Islet of Langerhans (tissue), 1 donor: ENCODE measurements around the gene GABARAP.

Experiments
- FAIRE-seq: peaks from one replicate; lab custom pipeline; 2011; peaks lifted over from hg19 to GRCh38; lab: Jason Lieb, UNC

GABARAP gene

DNA sequence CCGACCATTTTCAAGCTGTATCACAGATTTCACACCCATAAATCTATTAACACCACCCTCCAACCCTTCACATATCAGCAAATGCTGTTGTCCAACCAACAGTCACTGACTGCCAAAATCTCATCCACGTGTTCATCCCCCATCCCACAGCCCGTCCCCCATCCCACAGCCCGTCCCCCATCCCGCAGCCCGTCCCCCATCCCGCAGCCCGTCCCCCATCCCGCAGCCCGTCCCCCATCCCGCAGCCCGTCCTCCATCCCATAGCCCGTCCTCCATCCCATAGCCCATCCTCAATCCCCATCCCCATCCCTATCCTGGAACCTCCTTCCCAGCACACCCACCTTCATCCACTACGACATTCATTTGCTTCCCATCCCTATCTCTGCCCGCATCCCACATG, 36.7 kb downstream of the GABARAP start:
- no peak for FAIRE-seq

GRCh38 chr17:7204828-7205461, 37.3 kb downstream of the GABARAP start:
- peak; percentile 27 for FAIRE-seq

GRCh38 chr17:7204336-7204735, 37.9 kb downstream of the GABARAP start:
- FAIRE-seq = no peak

GRCh38 chr17:7203391-7203790, 38.9 kb downstream of the GABARAP start:
- FAIRE-seq = no peak

- no peak for FAIRE-seq
Measured at GRCh38 chr17:7196651-7197401, 45.4 kb downstream of the GABARAP start.

DNA sequence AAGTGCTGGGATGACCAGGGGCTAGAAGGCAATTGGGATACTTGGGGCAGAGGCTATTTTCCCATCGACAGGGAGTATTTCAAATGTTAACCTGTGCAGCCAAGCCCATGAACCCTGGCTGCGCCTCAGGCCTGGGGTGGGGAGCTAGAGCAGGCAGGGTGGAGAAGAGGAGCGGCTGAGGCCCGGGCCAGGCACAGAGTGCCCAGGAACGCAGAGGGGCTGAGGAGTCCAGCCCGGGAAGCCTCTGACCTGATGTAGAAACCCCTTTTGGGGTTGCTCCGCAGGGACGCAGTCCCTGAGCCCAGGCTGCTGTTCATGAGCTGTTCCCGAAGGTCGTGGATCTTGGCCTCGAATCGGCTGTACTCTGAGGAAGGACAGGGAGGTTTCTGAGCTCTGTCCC, 46.3 kb downstream of the GABARAP start:
- no peak for FAIRE-seq

DNA sequence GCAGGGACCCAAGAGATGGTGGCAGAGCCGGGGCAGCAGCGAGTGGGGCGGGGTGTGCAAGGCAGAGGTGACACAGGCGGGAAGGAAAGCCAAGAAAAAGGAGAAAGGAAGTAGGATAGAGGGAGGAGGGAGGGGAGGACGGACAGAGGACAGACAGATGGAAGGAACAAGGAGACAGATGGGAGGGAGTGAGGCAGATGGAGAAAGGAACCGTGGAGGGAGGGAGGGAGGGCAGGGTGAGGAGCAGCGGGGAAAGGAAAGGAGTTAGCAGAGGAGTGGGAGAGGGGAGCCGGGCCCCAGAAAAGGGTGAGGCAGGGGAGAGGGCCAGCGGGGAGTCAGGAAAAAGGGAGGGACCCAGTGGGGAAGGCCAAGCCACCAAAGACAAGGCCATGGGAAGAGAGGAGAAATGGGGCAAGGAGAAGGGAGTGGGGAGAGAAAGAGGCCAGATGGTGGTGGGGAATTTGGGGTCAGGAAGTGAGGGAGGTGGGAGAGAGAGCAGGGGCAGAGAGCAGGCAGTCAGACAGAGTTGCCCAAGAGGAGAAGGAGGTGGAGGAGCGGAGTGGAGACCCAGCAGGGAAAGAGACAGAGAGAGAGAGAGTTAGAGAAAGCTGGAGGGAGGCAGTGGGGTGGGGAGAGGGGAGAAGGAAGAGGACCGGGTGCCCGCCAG, 49.8 kb downstream of the GABARAP start:
- FAIRE-seq = no peak

- FAIRE-seq = no peak
Measured at GRCh38 chr17:7191571-7192270, 50.5 kb downstream of the GABARAP start.

DNA sequence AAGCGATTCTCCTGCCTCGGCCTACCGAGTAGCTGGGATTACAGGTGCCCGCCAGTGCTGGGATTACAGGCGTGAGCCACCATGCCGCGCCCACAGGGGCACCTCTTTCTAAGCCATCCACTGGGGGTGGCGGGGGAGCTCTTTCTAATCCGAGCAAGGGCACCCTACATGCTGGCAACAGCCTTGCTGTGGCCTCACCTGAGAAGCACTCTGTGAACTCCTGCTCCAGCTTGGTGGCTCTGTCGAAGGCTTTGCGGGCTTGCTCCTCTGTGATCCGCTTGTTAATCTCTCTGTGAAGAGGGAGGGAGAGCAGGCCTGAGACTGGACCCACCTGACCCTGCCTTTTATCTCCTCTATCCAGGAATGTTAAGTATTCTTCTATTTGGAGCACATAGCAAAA, 51.2 kb downstream of the GABARAP start:
- FAIRE-seq = no peak

DNA sequence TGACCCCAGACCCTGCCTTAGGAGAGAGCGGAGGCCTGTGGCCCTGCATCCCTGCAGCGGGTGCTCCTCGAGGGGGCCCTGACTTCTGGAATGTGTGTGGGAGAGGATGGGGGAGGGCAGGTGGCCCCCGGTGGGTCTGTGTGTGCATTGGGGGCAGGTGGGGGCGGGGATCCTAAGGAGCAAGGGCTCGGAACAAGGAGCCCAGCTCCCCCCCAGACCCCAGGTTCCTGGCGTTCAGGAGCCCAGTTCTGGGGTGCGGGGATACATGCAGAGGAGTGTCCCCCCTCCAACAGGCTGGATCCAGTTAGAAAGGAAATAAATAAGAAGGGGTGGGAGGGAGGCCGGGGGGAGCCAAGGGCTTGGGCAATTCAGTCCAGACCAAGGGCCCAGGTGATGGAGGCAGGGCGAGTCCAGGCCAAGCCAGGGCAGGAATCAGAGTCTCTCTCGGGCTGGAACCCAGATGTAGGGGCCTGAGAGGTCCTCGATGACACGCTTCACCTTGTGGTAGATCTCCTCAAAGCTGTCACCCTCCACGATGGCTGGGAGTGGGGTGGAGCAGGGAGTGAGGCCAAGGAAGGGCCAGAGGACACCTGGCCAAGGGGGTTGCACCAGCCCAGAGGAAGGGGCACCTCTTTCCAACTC, 51.9 kb downstream of the GABARAP start:
- FAIRE-seq = no peak
